HEK293T (cell line): Measurements from ENCODE around the gene TSHR.
"Not testable (repeated sequence)": the region's sequence is repeated elsewhere in the genome, so short reads cannot be mapped to it uniquely, and the experiment has no call there.

Source experiments
- CTCF ChIA-PET: fragments of 350-600 bp; formaldehyde crosslinking; extraction: SDS; loops from one replicate; lab custom pipeline; 2021; ENCODE audit warnings: antibody characterized with exemption, inconsistent platforms; lab: Yijun Ruan, JAX
- POLR2A ChIA-PET: fragments of 350-600 bp; formaldehyde crosslinking; extraction: SDS; loops from one replicate; lab custom pipeline; 2020; ENCODE audit warnings: antibody characterized with exemption, inconsistent platforms; lab: Yijun Ruan, JAX
- DNase-seq: peaks from one replicate; pipeline ENCODE4 v3.0.0; 2012; ENCODE audit warnings: mixed read lengths; ENCODE audit errors: extremely low spot score
- ARNT ChIP-seq: fragments of 450-650 bp; IDR thresholded peaks from 2 replicates; pipeline ENCODE4 v1.6.1; 2017; ENCODE audit warnings: mild to moderate bottlenecking
- BHLHE40 ChIP-seq: fragments of 450-650 bp; IDR thresholded peaks from 2 replicates; pipeline ENCODE4 v1.6.1; 2016; ENCODE audit warnings: mild to moderate bottlenecking, moderate library complexity, borderline replicate concordance
- CTBP1 ChIP-seq: fragments of 450-650 bp; IDR thresholded peaks from 2 replicates; pipeline ENCODE4 v1.6.1; 2016; ENCODE audit warnings: borderline replicate concordance
- ELF4 ChIP-seq: fragments of 450-650 bp; IDR thresholded peaks from 2 replicates; pipeline ENCODE4 v1.6.1; 2017; ENCODE audit warnings: antibody characterized with exemption
- FOXA1 ChIP-seq: fragments of 450-650 bp; IDR thresholded peaks from 2 replicates; pipeline ENCODE4 v1.6.1; 2016; ENCODE audit warnings: mild to moderate bottlenecking
- FOXK2 ChIP-seq: fragments of 450-650 bp; IDR thresholded peaks from 2 replicates; pipeline ENCODE4 v1.6.1; 2016; ENCODE audit warnings: mild to moderate bottlenecking
- FOXM1 ChIP-seq: fragments of 450-650 bp; IDR thresholded peaks from 2 replicates; pipeline ENCODE4 v1.6.1; 2017; ENCODE audit warnings: mild to moderate bottlenecking, borderline replicate concordance
- HDGF ChIP-seq: fragments of 450-650 bp; IDR thresholded peaks from 2 replicates; pipeline ENCODE4 v1.6.1; 2017; ENCODE audit warnings: antibody characterized with exemption, borderline replicate concordance
- L3MBTL2 ChIP-seq: fragments of 450-650 bp; conservative IDR thresholded peaks from 2 replicates; pipeline ENCODE4 v1.6.1; 2016; ENCODE audit warnings: mild to moderate bottlenecking
- LEF1 ChIP-seq: fragments of 450-650 bp; IDR thresholded peaks from 2 replicates; pipeline ENCODE4 v1.6.1; 2017; ENCODE audit warnings: mild to moderate bottlenecking, borderline replicate concordance
- NFRKB ChIP-seq: fragments of 450-650 bp; IDR thresholded peaks from 2 replicates; pipeline ENCODE4 v1.6.1; 2016; ENCODE audit warnings: mild to moderate bottlenecking, moderate library complexity
- SP1 ChIP-seq: fragments of 450-650 bp; IDR thresholded peaks from 2 replicates; pipeline ENCODE4 v1.6.1; 2017
- SUZ12 ChIP-seq: fragments of 450-650 bp; IDR thresholded peaks from 2 replicates; pipeline ENCODE4 v1.6.1; 2016; ENCODE audit warnings: mild to moderate bottlenecking
- TARDBP ChIP-seq: fragments of 450-650 bp; IDR thresholded peaks from 2 replicates; pipeline ENCODE4 v1.6.1; 2016
- ZNF384 ChIP-seq: fragments of 450-650 bp; IDR thresholded peaks from 2 replicates; pipeline ENCODE4 v1.6.1; 2016
- TF ChIP-seq, protein P1 (sequence below): fragments of 450-650 bp; IDR thresholded peaks from 2 replicates; pipeline ENCODE4 v1.6.1; 2016

The TSHR gene

DNA sequence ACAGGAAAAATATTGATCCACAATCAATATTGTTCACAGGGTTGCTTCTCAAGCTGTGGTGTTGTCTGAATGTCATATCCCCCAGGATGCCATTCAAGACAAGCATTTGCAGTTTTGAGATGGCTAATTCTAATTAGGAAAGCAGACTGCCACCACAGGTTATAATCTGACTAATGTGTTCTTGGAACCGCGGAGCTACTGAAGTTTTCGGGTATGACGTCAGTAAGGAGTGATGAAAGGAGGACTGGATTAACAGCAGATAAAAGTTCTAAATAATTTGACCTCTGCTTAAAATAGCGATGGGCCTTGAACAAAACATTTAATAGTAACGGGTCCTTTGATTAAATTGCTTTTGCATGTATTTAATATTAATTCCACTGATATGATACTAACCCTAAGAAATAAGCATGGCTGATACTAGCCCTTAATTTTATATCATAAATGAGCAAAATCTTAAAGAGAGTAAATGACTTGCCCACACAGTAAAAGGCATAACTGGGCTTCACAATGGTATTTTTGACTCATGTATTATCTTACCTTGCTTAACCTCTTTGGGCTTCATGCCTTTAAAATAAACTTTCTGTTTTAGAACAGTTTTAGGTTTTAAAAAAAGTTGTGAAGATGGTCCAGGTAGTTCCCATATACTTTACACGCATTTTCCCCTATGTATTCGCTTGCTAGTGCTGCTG lies 50.3 kb downstream of the TSHR start:
- ChIA-PET CTCF (no interaction called here), POLR2A (no interaction called here)
- TF ChIP-seq ZNF384 = no peak
- TF ChIP-seq HDGF = no peak
- TF ChIP-seq FOXM1 = no peak
- TF ChIP-seq BHLHE40 = no peak
- no peak for TF ChIP-seq TARDBP
- TF ChIP-seq L3MBTL2 = no peak
- TF ChIP-seq ELF4 = no peak
- no peak for TF ChIP-seq FOXA1
- TF ChIP-seq SUZ12 = no peak
- no peak for TF ChIP-seq NFRKB
- TF ChIP-seq FOXK2 = no peak
- TF ChIP-seq, protein P1, sequence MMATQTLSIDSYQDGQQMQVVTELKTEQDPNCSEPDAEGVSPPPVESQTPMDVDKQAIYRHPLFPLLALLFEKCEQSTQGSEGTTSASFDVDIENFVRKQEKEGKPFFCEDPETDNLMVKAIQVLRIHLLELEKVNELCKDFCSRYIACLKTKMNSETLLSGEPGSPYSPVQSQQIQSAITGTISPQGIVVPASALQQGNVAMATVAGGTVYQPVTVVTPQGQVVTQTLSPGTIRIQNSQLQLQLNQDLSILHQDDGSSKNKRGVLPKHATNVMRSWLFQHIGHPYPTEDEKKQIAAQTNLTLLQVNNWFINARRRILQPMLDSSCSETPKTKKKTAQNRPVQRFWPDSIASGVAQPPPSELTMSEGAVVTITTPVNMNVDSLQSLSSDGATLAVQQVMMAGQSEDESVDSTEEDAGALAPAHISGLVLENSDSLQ = no peak
- no peak for TF ChIP-seq ARNT
- no peak for TF ChIP-seq LEF1
- TF ChIP-seq CTBP1 = no peak
- TF ChIP-seq SP1 = no peak

DNA sequence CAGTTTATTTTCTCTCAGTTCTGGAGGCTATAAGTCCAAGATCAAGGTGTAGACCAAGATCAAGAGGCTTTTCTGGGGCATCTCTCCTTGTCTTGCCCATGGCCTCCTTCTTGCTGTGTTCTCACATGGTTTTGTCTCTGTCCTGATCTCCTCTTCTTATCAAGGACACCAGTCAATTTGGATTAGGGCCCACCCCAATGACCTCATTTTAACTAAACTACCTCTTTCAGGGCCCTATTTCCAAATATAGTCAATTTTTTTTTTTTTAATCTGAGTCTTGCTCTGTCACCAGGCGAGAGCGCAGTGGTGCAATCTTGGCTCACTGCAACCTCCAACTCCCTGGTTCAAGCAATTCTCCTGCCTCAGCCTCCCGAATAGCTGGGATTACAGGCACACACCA lies 50.8 kb downstream of the TSHR start:
- CTCF ChIA-PET = no interaction called here

More for the DNA sequence above, 50.3 kb downstream of the TSHR start:
- no peak for DNase-seq

GRCh38 chr14:81007131-81007530 lies 51.7 kb downstream of the TSHR start:
- no peak for TF ChIP-seq ZNF384
- no peak for TF ChIP-seq BHLHE40
- ChIA-PET POLR2A (no interaction called here), CTCF (no interaction called here)
- DNase-seq = no peak

More for the DNA sequence above, 50.8 kb downstream of the TSHR start:
- POLR2A ChIA-PET = no interaction called here
- TF ChIP-seq, protein P1 = no peak
- no peak for TF ChIP-seq BHLHE40
- TF ChIP-seq L3MBTL2 = no peak
- TF ChIP-seq SUZ12 = no peak
- no peak for TF ChIP-seq ZNF384
- TF ChIP-seq FOXM1 = no peak
- no peak for TF ChIP-seq HDGF
- TF ChIP-seq NFRKB = no peak
- no peak for TF ChIP-seq SP1
- TF ChIP-seq FOXK2 = no peak
- no peak for TF ChIP-seq LEF1
- no peak for TF ChIP-seq ELF4
- no peak for TF ChIP-seq ARNT
- TF ChIP-seq FOXA1 = no peak
- no peak for TF ChIP-seq TARDBP
- DNase-seq = no peak

DNA sequence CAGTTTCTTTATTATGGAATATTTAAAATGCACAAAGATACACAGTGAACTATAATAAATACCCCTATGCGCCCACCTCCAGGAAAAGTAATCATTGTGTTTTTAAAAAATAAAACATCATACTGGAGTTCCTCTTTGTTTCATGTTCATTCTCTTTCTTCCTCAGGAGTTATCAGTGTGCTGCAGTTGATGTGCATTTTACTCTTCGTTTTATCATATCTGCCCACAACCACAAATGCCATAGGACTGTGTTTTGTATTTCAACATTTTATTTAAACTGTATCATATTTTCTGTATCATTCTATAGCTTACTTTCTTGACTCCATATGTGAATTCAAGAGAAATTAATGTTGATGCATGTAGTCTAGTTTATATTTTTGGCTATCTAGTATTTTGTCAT lies 53.9 kb downstream of the TSHR start:
- TF ChIP-seq FOXK2 (no peak), FOXM1 (no peak), NFRKB (no peak), ZNF384 (no peak), SP1 (no peak), TARDBP (no peak), FOXA1 (no peak), ELF4 (no peak), ARNT (no peak), HDGF (no peak), L3MBTL2 (no peak), SUZ12 (no peak), LEF1 (no peak), CTBP1 (no peak), BHLHE40 (no peak)
- TF ChIP-seq, protein P1 = no peak
- ChIA-PET POLR2A (no interaction called here), CTCF (no interaction called here)
- no peak for DNase-seq

- no peak for DNase-seq
- no peak for TF ChIP-seq NFRKB
- no peak for TF ChIP-seq FOXM1
- TF ChIP-seq, protein P1 = no peak
- TF ChIP-seq CTBP1 = no peak
- TF ChIP-seq LEF1 = no peak
- TF ChIP-seq SP1 = no peak
- no peak for TF ChIP-seq ZNF384
- no peak for TF ChIP-seq ARNT
- no peak for TF ChIP-seq L3MBTL2
- no peak for TF ChIP-seq TARDBP
- TF ChIP-seq ELF4 = no peak
- TF ChIP-seq SUZ12 = no peak
- no peak for TF ChIP-seq FOXK2
- POLR2A ChIA-PET = no interaction called here
- CTCF ChIA-PET = no interaction called here
Measured at GRCh38 chr14:81018251-81018650, 62.8 kb downstream of the TSHR start.

DNA sequence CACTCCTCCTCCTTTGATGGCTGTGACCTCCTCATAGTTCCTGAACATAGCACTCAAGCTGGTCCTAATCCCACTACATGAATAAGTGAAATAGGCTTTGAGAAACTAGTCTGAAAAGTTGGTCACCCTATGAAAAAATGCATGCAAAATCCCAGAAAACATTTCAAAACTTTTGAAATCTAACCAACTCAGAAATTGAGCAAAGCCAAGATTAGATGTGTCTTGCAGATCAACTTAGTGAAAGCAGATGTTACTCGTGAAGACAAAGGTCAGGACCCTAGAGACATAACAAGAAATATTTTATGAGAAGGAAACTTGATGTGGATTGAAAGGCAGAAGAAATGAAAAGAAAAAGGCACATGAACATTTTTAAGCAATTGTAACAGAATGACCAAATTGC lies 63.3 kb downstream of the TSHR start:
- CTCF ChIA-PET = no interaction called here
- TF ChIP-seq FOXK2 = no peak
- TF ChIP-seq BHLHE40 = no peak
- TF ChIP-seq ZNF384 = no peak
- no peak for TF ChIP-seq NFRKB
- TF ChIP-seq ARNT = no peak
- TF ChIP-seq L3MBTL2 = no peak
- TF ChIP-seq CTBP1 = no peak
- no peak for TF ChIP-seq HDGF
- no peak for TF ChIP-seq SUZ12
- TF ChIP-seq LEF1 = no peak
- no peak for TF ChIP-seq ELF4
- TF ChIP-seq FOXA1 = no peak
- TF ChIP-seq, protein P1 = no peak
- no peak for TF ChIP-seq TARDBP
- no peak for TF ChIP-seq SP1
- no peak for TF ChIP-seq FOXM1
- POLR2A ChIA-PET = no interaction called here

DNA sequence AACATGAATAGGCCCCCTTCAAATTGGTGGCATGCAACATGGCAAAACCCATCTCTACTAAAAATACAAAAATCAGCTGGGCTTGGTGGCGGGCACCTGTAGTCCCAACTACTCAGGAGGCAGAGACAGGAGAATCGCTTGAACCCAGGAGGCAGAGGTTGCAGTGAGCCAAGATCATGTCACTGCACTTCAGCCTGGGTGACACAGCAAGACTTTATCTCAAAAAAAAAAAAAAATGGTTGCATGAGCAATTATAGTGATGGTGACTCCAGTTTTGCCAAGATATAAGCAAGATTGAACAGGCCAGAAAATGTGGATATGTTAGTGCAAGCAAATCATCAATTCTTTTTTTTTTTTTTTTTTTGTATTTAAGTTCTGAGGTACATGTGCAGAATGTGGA lies 63.7 kb downstream of the TSHR start:
- POLR2A ChIA-PET, DNase-seq, CTCF ChIA-PET: not testable (repeated sequence)

More for the DNA sequence above, 63.3 kb downstream of the TSHR start:
- DNase-seq = no peak
